Non-pigmented ciliary epithelial cell (primary cell): ENCODE results near the gene C1orf167.

Experiments
- DNase-seq: peaks from one replicate; pipeline ENCODE4 v3.0.0-alpha.2; 2010; ENCODE audit warnings: low read depth

Gene C1orf167, protein sequence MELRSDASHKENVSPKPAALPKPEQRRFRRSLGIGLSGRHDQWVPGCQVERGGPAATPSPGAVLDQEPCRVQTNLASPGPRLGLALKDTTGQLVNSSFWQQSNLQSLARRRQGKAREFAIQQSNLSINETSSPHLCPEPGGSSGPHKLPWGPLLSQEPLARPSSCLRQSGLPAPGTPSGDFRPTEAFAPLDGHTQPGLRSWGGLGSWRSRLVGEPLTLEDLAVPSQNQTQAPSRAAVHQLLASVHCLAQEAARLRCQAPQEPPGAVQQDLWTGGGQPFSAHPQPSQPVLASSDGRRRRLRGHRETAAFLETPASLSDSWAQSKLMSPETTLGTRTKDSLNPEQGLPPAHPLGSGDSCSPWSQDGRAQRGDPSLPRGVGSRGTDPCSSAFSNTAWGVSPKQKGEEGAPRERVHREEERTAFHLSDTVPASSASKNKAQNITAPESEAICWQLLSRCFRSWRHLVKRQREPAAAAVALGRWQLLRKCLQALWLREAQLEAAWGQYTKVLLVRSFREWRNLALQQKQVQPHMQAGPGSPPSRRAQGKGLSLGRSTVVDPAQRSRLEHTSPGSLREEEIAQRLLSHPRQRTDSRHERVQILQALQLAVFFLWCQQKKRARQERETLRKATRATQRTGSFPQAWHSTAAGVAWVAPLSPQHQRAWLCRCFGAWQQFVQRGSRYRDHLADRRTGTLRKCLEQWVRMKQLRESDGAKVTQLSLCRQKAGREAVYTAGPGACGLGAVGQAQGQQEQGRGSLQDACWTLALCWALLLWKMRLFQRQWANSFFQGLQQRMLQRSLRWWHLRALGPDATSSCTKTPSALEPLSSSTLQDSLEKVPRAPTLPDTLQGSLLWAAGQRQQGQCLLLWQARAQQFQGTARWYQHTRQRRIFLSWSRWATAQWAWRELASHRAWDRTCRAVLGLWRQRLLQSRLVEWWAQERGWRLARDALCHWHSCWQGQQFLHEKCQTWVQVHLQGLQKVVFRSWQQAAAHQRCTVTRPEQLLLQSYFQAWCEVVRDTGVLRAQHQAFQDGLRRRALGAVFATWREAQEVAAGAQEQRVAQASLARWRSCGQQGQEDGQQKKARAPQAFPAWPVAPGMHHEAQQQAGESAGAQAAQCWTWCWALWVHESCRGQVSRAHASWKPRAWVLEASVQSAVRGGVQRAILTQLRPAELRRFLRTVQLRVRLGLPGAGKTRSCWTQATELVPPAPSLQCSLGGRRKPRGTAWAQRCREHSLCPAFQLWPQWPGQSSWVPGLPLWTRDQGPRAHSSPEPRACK (N-terminal part only)

DNA sequence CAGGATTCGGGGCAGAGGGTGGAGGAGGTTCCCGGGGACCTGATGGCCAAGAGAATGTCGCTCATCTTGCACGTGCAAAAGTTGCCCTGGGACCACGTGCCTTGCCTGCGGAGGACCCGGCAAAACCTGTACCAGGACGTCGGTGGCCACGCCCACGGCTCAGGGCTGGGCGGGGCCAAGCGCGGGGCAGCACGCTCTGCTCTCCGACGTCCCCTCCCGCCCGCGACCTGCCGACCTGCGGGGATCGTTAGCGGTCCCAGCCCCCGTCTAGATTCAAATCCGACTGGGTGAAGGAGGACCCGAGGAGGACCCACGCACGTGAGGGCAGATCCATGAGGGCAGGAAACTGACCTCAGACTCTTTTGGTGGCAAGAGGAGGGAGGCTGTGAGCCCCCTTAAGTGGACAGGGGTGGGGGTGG is at the start of gene C1orf167:
C1orf167 (plus strand) TSS at position 206 of the 419 bp plus-strand sequence. CDS start 2,208 bp downstream, outside the sequence.
- no peak for DNase-seq

DNA sequence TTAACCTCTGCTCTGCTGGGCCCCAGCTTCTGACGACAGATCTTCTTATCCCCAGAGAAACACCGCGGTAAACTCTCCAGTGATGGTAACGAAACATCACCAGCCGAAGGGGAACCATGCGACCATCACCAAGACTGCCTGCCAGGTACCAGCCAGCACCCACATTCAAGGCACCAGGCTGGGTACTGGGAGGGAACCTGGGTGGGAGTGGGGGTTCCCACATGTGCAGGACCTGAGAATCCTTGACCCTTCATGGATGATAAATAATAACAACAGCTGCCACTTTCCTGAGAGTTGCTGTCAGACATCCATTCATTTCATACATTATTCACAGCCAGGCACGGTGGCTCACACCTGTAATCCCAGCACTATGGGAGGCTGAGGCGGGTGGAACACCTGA is 49.7 kb upstream of the C1orf167 start:
- no peak for DNase-seq

DNA sequence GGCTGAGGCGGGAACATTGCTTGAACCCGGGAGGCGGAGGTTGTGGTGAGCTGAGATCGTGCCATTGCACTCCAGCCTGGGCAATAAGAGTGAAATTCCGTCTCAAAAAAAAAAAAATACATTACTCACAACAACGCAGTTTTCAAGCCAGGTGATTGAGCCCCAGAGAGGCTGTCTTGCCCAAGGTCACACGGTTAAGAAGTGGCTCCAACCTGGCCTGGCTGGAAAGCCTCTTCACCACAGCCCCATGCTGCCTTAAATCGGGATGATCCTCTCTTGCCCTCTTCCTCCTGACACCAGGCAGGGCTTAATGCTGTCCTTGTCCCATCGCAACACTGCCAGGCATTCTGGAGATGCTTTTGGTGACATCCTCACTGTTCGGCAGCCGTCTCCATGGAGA is 48.9 kb upstream of the C1orf167 start:
- DNase-seq = no peak

DNA sequence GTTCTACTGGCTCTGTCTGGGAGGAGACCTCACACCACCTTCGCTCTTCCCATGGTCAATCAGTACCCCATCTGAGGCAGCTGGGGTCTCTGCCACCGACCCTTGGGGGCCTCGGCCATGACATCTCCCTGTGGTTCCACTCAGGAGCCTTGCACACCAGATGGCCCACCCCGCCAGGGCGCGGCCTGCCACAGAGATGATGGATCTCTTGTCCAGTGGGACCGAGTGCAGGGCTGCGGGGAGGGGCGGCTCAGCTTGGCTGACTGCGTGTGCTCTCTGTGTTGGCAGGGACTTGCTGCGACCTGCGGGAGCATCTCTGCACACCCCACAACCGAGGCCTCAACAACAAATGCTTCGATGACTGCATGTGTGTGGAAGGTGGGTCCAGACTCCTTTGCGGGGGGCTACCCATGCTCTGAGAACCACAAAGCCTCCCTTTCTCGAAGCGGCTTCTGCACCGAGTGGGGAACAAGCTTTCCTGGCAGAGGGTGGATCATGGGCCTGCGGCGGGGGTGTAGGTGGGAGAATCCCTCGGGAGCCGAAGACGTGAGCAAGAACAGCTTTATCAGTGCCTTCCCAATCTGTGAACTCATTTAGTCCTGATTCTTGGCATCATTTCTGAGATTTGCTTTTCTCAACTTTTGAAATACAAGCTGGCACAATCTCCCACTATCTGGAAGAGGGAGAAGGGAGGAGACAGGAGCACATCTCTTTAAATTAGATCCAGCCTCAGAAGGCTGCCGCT is 47.0 kb upstream of the C1orf167 start:
- DNase-seq = no peak

DNA sequence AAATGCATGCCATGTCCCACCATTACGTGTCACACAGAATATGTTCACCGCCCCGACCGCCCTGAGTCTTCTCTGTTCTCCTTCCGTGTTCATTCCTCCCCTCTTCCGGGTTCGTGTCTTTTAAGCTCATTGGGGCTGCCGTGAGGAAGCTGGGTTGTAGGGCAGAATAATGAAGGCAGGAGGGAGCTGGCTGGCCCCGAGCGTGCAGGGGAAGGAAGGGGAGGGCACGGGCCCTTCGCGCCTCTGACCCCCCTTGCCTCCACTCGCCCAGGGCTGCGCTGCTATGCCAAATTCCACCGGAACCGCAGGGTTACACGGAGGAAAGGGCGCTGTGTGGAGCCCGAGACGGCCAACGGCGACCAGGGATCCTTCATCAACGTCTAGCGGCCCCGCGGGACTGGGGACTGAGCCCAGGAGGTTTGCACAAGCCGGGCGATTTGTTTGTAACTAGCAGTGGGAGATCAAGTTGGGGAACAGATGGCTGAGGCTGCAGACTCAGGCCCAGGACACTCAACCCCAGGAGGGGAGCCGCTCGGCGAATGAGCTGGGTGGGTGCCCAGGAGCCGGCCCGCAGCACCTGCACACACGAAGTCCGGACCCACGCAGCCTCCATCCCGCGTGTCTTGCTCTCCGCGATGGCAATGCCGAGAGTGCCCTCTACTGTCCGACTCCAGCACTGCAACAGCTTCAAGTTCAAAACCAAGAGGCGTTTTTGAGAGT is 42.5 kb upstream of the C1orf167 start:
- no peak for DNase-seq

DNA sequence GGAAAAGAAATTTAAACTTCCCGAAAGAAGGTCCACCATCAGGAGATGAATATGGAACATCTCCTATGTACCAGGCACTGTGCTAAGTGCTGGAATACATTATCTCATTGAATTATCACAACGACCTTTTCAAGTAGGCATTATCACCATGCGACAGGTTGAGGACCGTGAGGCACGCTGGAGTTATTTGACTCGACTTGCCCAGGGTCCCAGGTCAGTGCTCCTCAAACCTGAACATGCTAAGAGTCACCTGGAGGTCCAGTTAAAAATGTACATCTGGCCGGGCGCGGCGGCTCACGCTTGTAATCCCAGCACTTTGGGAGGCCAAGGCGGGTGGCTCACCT is 42.0 kb upstream of the C1orf167 start:
- DNase-seq = no peak

DNA sequence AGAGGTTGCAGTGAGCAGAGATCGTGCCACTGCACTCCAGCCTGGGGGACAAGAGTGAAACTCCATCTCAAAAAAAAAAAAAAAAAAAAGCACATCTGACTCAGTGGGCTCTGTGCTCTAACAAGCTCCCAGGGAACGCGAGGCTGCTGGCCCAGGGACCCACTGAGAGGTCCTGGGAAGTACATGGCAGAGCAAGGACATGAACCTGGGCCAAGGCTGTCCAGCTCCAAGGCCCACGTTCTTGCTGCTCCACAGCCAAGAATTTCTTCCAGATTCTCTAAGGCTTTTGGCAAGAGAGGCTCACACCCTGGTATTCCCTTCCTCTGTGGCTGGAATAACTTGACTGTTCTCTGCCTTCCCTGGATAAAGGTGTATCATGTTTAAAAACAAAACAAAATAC is 41.5 kb upstream of the C1orf167 start:
- no peak for DNase-seq

DNA sequence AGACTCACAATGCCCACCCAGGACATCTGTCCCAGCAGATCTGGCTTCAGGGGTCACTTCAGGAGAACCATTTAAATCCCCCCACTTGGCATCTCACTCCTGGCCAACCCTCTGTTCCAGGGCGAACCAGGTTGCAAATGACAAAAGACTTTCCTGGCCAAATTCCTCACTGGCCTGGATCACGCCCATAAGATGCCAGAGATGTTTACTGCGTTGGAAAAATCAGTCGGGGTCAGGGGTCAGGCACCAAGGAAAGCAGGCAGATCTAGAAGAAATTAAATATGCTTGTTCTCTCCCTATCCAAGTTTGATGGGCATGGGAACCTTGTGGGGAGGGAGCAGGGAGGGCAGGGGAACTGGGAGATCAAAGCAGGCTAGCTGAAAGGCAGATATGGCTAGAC is 40.7 kb upstream of the C1orf167 start:
- no peak for DNase-seq

DNA sequence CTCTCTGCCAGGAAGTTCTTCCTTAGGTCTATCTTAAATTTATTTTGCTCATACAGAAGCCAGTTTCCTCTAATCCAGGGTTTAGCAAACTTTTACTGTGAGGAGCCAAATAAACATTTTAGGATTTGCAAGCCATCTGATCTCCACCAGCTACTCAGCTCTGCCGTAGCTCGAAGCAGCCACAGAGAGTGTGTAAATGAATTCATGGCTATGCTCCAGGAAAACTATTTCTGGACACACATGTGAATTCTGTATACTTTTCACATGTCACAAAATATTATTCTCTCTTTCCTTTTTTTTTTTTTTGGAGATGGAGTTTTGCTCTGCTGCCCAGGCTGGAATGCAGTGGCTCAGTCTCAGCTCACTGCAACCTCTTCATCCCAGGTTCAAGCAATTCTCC is 39.5 kb upstream of the C1orf167 start:
- no peak for DNase-seq

DNA sequence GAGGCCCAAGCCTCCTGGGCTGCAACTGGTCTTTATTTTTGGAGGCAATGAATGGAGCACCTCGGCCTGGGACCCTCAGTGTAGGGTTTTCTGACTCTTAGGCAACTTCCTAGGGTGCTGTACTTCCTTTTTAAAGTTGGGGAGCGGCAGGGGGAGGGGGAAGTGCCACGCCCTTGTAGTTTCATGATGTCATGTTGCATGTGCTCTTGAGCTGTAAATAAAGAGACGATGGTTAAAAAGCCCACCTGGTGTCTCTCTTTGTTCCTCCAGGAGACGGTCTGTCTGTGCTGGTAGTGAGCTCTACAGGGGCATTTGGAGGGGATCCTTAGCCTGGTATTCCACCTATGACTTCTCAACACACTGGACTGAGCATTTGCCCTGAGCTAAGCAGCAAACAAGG is 36.4 kb upstream of the C1orf167 start:
- no peak for DNase-seq

DNA sequence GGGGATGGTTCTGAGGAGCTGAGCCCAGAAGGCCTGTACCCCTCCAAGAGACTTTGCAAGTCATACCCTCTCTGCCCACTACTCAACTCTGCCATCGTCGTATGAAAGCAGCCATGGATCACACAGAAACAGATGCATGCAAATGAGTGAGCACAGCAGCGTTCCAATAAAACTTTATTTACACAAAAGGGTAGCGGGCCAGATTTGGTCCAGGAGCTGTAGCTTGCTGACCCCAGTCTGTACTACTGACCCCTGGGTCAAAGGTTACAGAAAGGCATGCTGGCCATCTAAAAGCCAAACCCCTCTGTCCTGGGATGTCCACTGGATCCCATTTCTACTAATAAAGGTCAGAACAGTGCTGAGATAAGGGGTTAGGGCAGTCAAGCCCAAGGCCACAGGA is 34.9 kb upstream of the C1orf167 start:
- no peak for DNase-seq

DNA sequence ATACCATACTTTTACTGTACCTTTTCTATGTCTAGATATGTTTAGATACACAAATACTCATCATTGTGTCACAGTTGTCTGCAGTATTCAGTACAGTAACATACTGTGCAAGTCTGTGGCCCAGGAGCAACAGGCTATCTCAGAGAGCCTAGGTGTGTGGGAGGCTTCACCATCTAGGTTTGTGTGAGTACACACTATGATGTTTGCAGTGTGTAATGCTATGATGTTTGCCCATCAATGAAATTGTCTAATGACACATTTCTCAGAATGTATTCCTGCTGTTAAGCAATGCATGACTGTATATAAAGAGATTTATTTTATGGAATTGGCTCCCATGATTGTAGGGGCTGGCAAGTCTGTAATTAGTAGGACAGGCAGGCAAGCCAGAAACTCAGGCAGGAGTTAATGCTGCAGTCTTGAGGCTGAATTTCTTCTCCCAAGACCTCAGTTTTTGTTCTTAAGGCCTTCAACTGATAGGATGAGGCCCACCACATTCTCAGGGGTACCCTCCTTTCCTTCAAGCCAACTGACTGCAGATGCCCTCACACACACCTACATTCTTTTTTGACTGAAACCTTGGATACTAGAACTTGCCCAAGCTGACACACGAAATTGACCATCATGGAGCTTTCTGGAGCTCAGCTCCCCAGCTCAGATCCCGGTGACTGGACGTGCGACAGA is 33.7 kb upstream of the C1orf167 start:
- DNase-seq = no peak

DNA sequence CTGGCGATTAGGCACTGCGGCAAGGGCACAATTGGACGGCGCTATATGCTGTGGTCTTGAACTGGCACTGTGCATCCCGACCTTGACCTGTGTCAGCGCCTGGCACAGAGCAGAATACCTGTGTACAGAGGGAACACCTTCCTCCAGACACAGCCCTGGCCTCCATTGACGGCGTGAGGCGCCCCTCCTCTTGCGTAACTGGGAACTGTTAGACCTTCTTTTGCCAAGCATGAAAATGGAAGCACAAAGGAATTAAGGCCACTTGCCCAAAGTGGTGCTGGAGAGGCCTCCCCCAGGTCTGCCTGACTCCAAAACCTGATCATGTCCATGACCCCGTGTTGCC is 32.9 kb upstream of the C1orf167 start:
- no peak for DNase-seq

DNA sequence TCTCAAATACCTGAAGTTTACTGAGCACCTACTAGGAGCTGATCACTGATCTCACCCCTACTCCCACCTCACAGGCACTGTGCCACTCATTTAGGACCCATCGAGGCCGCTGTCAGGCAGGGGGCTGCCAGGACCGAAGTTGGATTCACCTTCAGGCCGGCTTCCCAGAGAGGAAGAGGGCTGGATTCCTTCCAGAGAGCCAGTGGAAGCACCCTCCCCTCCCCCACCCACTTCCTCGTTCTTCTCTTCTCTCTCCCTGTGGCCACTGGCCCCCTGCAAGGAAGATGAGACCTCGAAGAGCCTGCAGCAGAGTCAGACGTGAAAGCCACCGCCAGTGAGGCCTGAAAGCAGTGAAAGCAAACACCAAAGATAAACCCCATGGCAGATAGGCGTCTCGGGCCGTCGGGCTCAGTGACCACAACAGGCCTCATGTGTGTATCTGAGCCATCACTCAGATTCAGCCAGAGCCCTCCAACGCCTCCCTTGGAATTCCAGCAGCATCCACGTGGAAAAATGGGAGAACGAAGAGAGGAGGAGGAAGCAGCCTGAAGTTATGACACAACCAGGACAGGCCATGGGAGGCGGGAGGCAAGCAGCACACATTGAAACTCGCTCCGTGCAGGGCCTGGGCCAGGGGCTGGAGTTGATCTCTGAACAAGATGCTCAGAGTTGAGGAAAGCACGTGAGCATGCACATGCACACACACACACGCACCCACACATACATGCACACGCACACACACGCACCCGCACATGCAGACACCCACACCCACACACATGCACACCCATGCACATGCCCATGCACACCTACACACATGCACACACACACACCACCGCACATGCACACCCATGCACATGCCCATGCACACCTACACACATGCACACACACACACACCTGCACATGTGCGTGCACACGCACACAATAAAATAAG is 32.2 kb upstream of the C1orf167 start:
- no peak for DNase-seq

DNA sequence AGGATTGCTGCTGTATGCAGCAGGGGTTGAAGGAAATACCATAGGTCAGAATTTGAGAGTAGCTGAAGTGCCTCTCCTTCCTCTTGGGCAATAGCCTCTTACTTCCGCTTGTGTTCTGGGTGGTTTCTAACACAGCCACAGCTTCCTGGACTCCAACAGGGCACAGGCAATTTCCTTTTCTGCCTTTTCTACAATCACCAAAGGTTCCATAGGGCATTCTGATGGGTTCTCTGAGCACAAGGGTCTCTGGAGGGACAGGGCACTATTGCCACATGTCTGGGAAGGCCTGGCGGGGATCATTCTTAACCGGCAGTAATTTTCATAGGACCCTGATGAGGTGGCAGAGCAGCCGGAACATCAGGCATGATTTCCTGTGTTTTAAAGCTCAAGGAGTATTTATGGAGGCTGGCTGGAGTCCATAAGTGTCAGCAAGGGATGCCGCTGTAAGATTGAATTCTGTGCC is 31.5 kb upstream of the C1orf167 start:
- no peak for DNase-seq

DNA sequence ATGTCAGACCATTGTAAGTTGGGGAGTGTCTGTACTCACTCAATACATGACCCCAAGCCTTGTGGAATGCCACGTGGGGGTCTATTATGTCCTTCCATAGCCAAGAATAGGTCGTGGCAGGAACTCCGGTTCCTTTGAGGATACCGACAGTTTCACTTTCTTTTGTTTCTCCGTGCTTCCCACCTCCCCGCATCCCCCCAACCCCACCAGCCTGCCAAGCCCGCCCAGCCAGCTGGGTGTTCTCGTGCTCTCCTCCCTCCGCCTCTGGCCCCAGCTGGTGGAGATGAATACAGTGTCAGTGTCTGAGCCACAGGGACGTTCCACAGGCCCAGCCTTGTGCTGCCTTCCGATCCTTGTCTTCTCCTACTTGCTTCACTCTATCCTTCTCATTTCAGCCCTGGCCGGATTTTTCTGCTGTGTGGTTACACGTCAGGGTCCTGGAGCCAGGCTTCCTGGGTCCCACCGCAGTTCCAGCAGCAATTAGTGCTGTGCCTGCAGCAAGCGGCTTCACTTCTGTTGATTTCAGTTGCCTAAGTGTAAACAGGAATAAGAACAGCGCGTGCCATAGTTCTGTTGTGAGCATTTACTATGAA is 30.2 kb upstream of the C1orf167 start:
- DNase-seq = no peak

DNA sequence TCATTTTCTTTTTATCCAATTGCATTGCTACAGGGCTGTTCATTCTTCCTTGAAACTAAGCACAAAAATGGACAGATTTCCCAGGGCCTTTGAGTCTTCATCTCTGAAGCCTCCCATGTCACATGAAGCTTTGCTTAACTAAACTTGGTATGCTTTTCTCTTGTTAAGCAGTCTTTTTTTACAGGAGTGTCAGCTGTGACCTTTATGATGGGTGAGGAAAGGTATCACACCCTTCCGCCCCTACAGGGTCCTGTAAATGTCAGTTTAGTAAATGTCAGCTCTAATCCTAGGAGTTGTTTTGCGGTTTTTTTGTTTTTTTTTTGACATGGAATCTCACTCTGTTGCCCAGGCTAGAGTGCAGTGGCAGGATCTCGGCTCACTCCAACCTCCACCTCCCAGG is 28.7 kb upstream of the C1orf167 start:
- no peak for DNase-seq

DNA sequence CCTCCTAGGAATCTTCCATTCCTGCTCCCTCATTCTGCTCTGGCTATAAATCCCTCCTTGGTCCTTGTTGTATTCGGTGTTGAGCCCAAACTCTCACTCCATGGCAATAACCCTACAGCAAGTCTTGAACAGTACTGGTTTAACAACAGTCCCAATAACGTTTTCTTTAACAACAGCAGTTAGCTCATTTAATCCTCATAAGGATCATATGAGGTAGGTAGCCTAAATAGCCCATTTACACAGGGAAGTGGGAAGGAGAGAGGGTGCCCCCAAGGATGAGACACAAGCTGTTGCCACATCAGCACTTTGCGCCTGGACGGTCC is 26.5 kb upstream of the C1orf167 start:
- DNase-seq = no peak
